CD8-positive, alpha-beta memory T cell (primary cell): ENCODE measurements around the gene EPHA1. TPM values are rescaled to one million over a fixed set of nuclear protein-coding genes. Genes with fewer than 3 reads are reported as not detected.

Experiments
- CTCF ChIA-PET: fragments of 350-600 bp; sonication (Branson Sonifier 250); formaldehyde crosslinking; loops from one replicate; lab custom pipeline; 2021; ENCODE audit warnings: antibody characterized with exemption; lab: Charles Lee
- POLR2A ChIA-PET: fragments of 350-600 bp; sonication (Branson Sonifier 250); formaldehyde crosslinking; loops from one replicate; lab custom pipeline; 2021; ENCODE audit warnings: antibody characterized with exemption; lab: Charles Lee
- DNase-seq, 5 donors: peaks; one replicate each; pipeline versions ENCODE4 v3.0.0 to v3.0.0-alpha.2; 2020 to 2022; ENCODE audit warnings: mixed read lengths in 1 of 5
- H3K27ac ChIP-seq: one replicate; pipeline ENCODE4 v1.7.0; 2013; ENCODE audit warnings: low read depth, mild to moderate bottlenecking, low read length, moderate library complexity
- H3K27me3 ChIP-seq: 2 replicates; pipeline ENCODE4 v1.7.0; 2013; ENCODE audit warnings: low read length, mild to moderate bottlenecking; ENCODE audit not compliant: insufficient read depth, poor library complexity, severe bottlenecking
- H3K36me3 ChIP-seq: 2 replicates; pipeline ENCODE4 v1.7.0; 2013; ENCODE audit warnings: mild to moderate bottlenecking, low read length, moderate library complexity; ENCODE audit not compliant: insufficient read depth
- H3K4me1 ChIP-seq: 2 replicates; pipeline ENCODE4 v1.7.0; 2013; ENCODE audit warnings: mild to moderate bottlenecking, low read length, moderate library complexity; ENCODE audit not compliant: insufficient read depth
- H3K4me3 ChIP-seq: 2 replicates; pipeline ENCODE4 v1.7.0; 2013; ENCODE audit warnings: mild to moderate bottlenecking, low read length
- H3K9me3 ChIP-seq: 2 replicates; pipeline ENCODE4 v1.7.0; 2013; ENCODE audit warnings: mild to moderate bottlenecking, low read length
- H3K27ac Mint-ChIP-seq, 8 donors: one replicate each; pipeline ENCODE4 v1.8.0; 2020 to 2021; ENCODE audit warnings: mixed read lengths in 8 of 8, mild to moderate bottlenecking in 6 of 8, inconsistent platforms in 3 of 8, moderate library complexity in 3 of 8
- H3K27me3 Mint-ChIP-seq, 2 donors: one replicate each; pipeline ENCODE4 v1.8.0; 2020 to 2021; ENCODE audit warnings: mixed read lengths in 2 of 2, mild to moderate bottlenecking in 1 of 2, moderate library complexity in 1 of 2
- H3K36me3 Mint-ChIP-seq, 3 donors: one replicate each; pipeline ENCODE4 v1.8.0; 2020 to 2021; ENCODE audit warnings: mixed read lengths in 3 of 3, inconsistent platforms in 1 of 3, mild to moderate bottlenecking in 1 of 3
- H3K4me1 Mint-ChIP-seq, 3 donors: one replicate each; pipeline ENCODE4 v1.8.0; 2020 to 2021; ENCODE audit warnings: mixed read lengths in 3 of 3, inconsistent platforms in 1 of 3, mild to moderate bottlenecking in 1 of 3
- H3K4me3 Mint-ChIP-seq, 7 donors: one replicate each; pipeline ENCODE4 v1.8.0; 2020 to 2021; ENCODE audit warnings: mixed read lengths in 7 of 7, mild to moderate bottlenecking in 6 of 7, moderate library complexity in 4 of 7, inconsistent platforms in 2 of 7
- H3K9me3 Mint-ChIP-seq, 5 donors: one replicate each; pipeline ENCODE4 v1.8.0; 2020 to 2022; ENCODE audit warnings: mixed read lengths in 5 of 5, mild to moderate bottlenecking in 3 of 5, moderate library complexity in 2 of 5, inconsistent platforms in 1 of 5
- polyA plus RNA-seq: library from polyadenylated mRNA; unstranded; fragments of 300-500 nt; fragmentation: Illumina TruSeq; gene quantifications from one replicate; pipeline ENCODE4 v1.2.3, GENCODE V29; 2021
- total RNA-seq, 2 experiments: library from RNA; stranded (reverse); gene quantifications; one replicate each; pipeline ENCODE4 v1.2.3, GENCODE V29; 2021

EPHA1 gene
- total and polyA plus RNA-seq, 3 experiments from 2014 or later = 2.8 to 4.6 (median 3.1) TPM

GRCh38 chr7:143384661-143385631, 23.7 kb downstream of the EPHA1 start:
- Mint-ChIP-seq H3K4me3 (no peak overlapping the region), H3K27ac (no peak overlapping the region), H3K36me3 (peaks cover 0 to 35% (median 0%) of the 10 kb centered on the region in 3 donors), H3K4me1 (peaks cover 2 to 17% (median 5%) of the 10 kb centered on the region in 3 donors), H3K9me3 (no peaks in the 10 kb centered on the region), H3K27me3 (peaks cover 0 to 1% of the 10 kb centered on the region in 2 donors)
- H3K36me3 ChIP-seq = peaks cover 23% of the 10 kb centered on the region
- peak in 1 of 5 donors; percentile 35 for DNase-seq
- H3K4me1 ChIP-seq = peaks cover 52% of the 10 kb centered on the region
- no peak overlapping the region for H3K27ac ChIP-seq
- CTCF ChIA-PET = interaction anchor here (0.8 to 3.7 kb wide), 11 partner anchors 9 to 577 kb away, joined by 3 to 18 read pairs (median 5); partner anchors contain the start of gene EPHA1
- H3K4me3 ChIP-seq = no peak overlapping the region
- POLR2A ChIA-PET = interaction anchor here (1.4 to 7.1 kb wide), 2 partner anchors 10 to 23 kb away, joined by 6 to 48 read pairs; partner anchors contain the start of gene EPHA1
- H3K27me3 ChIP-seq = no peaks in the 10 kb centered on the region
- no peaks in the 10 kb centered on the region for H3K9me3 ChIP-seq

DNA sequence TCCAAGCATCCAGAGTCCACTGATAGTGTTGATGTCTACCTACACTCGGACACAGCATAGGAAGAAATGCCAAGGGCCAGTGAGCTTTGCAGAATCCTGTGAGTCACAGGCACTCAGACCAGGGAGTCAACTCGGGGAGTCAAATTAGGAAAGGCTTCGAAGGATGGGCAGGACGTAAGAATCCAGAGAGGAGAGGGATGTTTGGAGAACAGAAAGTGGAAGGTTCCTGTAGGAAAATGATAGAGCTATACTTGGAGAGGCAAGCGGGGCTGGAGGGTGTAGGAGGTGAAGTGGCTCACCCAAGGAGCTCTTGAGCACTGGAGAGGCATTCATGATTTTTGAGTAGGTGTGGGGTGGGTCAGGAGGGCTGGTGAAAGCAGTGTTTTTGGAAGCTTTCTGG, 24.5 kb downstream of the EPHA1 start:
- Mint-ChIP-seq H3K4me1 (peaks cover 9 to 17% (median 10%) of the 10 kb centered on the region in 3 donors), H3K27ac (no peak overlapping the region)
- CTCF ChIA-PET = interaction anchor here (0.8 to 3.7 kb wide), 15 partner anchors 9 to 585 kb away, joined by 3 to 18 read pairs (median 3); partner anchors contain the start of gene EPHA1

GRCh38 chr7:143383642-143383957, 25.1 kb downstream of the EPHA1 start:
- Histone ChIP-seq H3K4me1 (peaks cover 65% of the 10 kb centered on the region), H3K27ac (no peak overlapping the region), H3K36me3 (peaks cover 15% of the 10 kb centered on the region), H3K27me3 (no peaks in the 10 kb centered on the region), H3K9me3 (no peaks in the 10 kb centered on the region), H3K4me3 (peak overlapping the region; percentile 35)
- CTCF ChIA-PET = interaction anchor here (0.8 to 3.7 kb wide), 14 partner anchors 8 to 585 kb away, joined by 3 to 18 read pairs (median 4); partner anchors contain the start of gene EPHA1
- Mint-ChIP-seq H3K9me3 (no peaks in the 10 kb centered on the region), H3K27me3 (peaks cover 0 to 2% of the 10 kb centered on the region in 2 donors), H3K4me3 (peak overlapping the region in 1 of 7 donors; percentile 74), H3K36me3 (peaks cover 0 to 28% (median 0%) of the 10 kb centered on the region in 3 donors), H3K27ac (peak overlapping the region in 2 of 8 donors; percentile 64 to 96), H3K4me1 (peaks cover 15 to 18% (median 15%) of the 10 kb centered on the region in 3 donors)
- peak in 1 of 5 donors; percentile 30 for DNase-seq
- POLR2A ChIA-PET = interaction anchor here (1.4 to 7.1 kb wide), 2 partner anchors 8 to 24 kb away, joined by 6 to 48 read pairs; partner anchors contain the start of gene EPHA1

More for the DNA sequence above, 24.5 kb downstream of the EPHA1 start:
- POLR2A ChIA-PET = interaction anchor here (1.4 to 7.1 kb wide), 2 partner anchors 9 to 24 kb away, joined by 6 to 48 read pairs; partner anchors contain the start of gene EPHA1
- Mint-ChIP-seq H3K36me3 (peaks cover 0 to 33% (median 0%) of the 10 kb centered on the region in 3 donors), H3K4me3 (no peak overlapping the region), H3K27me3 (peaks cover 0 to 2% of the 10 kb centered on the region in 2 donors), H3K9me3 (no peaks in the 10 kb centered on the region)
- no peaks in the 10 kb centered on the region for H3K27me3 ChIP-seq
- H3K9me3 ChIP-seq = no peaks in the 10 kb centered on the region
- H3K4me3 ChIP-seq = peak overlapping the region; percentile 35
- H3K36me3 ChIP-seq = peaks cover 15% of the 10 kb centered on the region
- DNase-seq = peak in 1 of 5 donors; percentile 42
- H3K27ac ChIP-seq = no peak overlapping the region
- H3K4me1 ChIP-seq = peaks cover 60% of the 10 kb centered on the region

DNA sequence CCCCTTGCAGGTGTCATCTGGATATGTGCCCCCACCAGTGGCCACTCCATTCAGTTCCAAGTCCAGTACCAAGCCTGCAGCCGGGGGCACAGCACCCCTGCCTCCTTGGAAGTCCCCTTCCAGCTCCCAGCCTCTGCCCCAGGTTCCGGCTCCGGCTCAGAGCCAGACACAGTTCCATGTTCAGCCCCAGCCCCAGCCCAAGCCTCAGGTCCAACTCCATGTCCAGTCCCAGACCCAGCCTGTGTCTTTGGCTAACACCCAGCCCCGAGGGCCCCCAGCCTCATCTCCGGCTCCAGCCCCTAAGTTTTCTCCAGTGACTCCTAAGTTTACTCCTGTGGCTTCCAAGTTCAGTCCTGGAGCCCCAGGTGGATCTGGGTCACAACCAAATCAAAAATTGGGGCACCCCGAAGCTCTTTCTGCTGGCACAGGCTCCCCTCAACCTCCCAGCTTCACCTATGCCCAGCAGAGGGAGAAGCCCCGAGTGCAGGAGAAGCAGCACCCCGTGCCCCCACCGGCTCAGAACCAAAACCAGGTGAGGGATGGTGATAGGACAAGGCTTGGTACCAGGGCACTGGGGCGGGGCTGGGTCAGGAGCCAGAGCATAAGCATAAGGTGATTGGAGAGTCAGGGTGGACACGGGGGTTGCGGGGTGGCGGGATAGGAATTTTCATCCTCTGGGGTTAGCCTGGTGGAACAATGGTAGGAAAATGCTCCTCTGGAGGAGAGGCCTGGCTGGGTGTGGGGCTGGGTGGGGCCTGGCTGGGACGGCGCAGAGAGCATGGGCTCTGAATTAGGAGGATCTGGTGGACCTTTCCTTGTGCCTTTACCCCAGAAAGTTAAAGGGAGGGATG, 25.6 kb downstream of the EPHA1 start:
- ChIA-PET CTCF (interaction anchor here (0.7 to 3.7 kb wide), 11 partner anchors 8 to 584 kb away, joined by 3 to 18 read pairs (median 4); no protein-coding TSS in a partner anchor), POLR2A (interaction anchor here (1.4 to 7.1 kb wide), 2 partner anchors 8 to 25 kb away, joined by 6 to 48 read pairs; partner anchors contain the start of gene EPHA1)
- Histone ChIP-seq H3K27ac (no peak overlapping the region), H3K9me3 (no peaks in the 10 kb centered on the region), H3K4me1 (peaks cover 66% of the 10 kb centered on the region), H3K4me3 (peak overlapping the region; percentile 61), H3K36me3 (peaks cover 15% of the 10 kb centered on the region), H3K27me3 (no peaks in the 10 kb centered on the region)
- Mint-ChIP-seq H3K4me1 (peaks cover 21 to 24% (median 21%) of the 10 kb centered on the region in 3 donors), H3K4me3 (peak overlapping the region in 1 of 7 donors; percentile 74), H3K36me3 (peaks cover 0 to 24% (median 0%) of the 10 kb centered on the region in 3 donors), H3K27ac (peak overlapping the region in 5 of 8 donors; percentile 64 to 96 (median 82)), H3K27me3 (peaks cover 0 to 2% of the 10 kb centered on the region in 2 donors), H3K9me3 (no peaks in the 10 kb centered on the region)
- no peak for DNase-seq

DNA sequence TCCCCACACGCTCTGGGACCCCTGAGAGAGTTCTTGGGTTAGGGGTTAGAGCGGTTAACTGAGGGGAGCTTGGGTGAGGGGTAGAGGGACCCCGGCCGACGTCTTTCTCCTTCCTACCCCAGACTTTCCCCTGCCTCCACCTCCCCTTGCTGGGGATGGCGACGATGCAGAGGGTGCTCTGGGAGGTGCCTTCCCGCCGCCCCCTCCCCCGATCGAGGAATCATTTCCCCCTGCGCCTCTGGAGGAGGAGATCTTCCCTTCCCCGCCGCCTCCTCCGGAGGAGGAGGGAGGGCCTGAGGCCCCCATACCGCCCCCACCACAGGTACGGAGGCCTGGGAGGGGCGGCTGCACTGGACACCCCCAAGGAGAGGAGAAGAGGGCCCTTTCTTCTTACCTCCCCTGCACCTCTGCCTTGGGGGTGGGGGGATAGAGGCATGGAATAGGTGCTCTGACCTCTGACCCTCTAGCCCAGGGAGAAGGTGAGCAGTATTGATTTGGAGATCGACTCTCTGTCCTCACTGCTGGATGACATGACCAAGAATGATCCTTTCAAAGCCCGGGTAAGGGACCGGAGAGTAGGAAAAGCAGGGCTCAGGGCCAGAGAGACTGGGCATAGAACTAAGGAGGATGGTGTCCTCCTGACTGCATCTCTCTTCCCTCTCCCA, 26.4 kb downstream of the EPHA1 start:
- Histone ChIP-seq H3K27ac (peak overlapping the region; percentile 96), H3K4me3 (peak overlapping the region; percentile 61), H3K36me3 (peaks cover 13% of the 10 kb centered on the region), H3K27me3 (no peaks in the 10 kb centered on the region), H3K4me1 (peaks cover 69% of the 10 kb centered on the region), H3K9me3 (no peaks in the 10 kb centered on the region)
- no peak for DNase-seq
- H3K27ac Mint-ChIP-seq = peak overlapping the region in 5 of 8 donors; percentile 66 to 96 (median 74)
- peaks cover 24 to 25% (median 25%) of the 10 kb centered on the region in 3 donors for H3K4me1 Mint-ChIP-seq
- peaks cover 0 to 2% of the 10 kb centered on the region in 2 donors for H3K27me3 Mint-ChIP-seq
- ChIA-PET POLR2A (interaction anchor here (1.0 to 7.1 kb wide), 3 partner anchors 13 to 26 kb away, joined by 3 to 48 read pairs (median 3); partner anchors contain the start of genes EPHA1 and FAM131B), CTCF (interaction anchor here (0.7 to 3.7 kb wide), 5 partner anchors 10 to 142 kb away, joined by 3 to 18 read pairs (median 4); no protein-coding TSS in a partner anchor)
- H3K9me3 Mint-ChIP-seq = no peaks in the 10 kb centered on the region
- peaks cover 0 to 18% (median 0%) of the 10 kb centered on the region in 3 donors for H3K36me3 Mint-ChIP-seq
- H3K4me3 Mint-ChIP-seq = peak overlapping the region in 1 of 7 donors; percentile 74

GRCh38 chr7:143381427-143382125, 27.1 kb downstream of the EPHA1 start:
- H3K36me3 Mint-ChIP-seq = peaks cover 0 to 18% (median 0%) of the 10 kb centered on the region in 3 donors
- Histone ChIP-seq H3K27me3 (no peaks in the 10 kb centered on the region), H3K9me3 (no peaks in the 10 kb centered on the region), H3K4me1 (peaks cover 70% of the 10 kb centered on the region), H3K4me3 (peak overlapping the region; percentile 61), H3K36me3 (peaks cover 7% of the 10 kb centered on the region), H3K27ac (peak overlapping the region; percentile 96)
- no peaks in the 10 kb centered on the region for H3K9me3 Mint-ChIP-seq
- H3K4me1 Mint-ChIP-seq = peaks cover 31 to 32% (median 32%) of the 10 kb centered on the region in 3 donors
- ChIA-PET CTCF (interaction anchor here (1.0 to 4.1 kb wide), 9 partner anchors 10 to 141 kb away, joined by 3 to 30 read pairs (median 11); no protein-coding TSS in a partner anchor), POLR2A (interaction anchor here (1.0 to 7.1 kb wide), 3 partner anchors 12 to 26 kb away, joined by 3 to 48 read pairs (median 3); partner anchors contain the start of genes EPHA1 and FAM131B)
- peaks cover 0 to 2% of the 10 kb centered on the region in 2 donors for H3K27me3 Mint-ChIP-seq
- DNase-seq = no peak
- H3K27ac Mint-ChIP-seq = peak overlapping the region in 4 of 8 donors; percentile 46 to 96 (median 72)
- H3K4me3 Mint-ChIP-seq = peak overlapping the region in 1 of 7 donors; percentile 74
